ENCODE results near the gene EVI5. TPM values are rescaled to one million over a fixed set of nuclear protein-coding genes. Genes with fewer than 3 reads are reported as not detected.
A peak's percentile ranks its signal among the peaks of the same experiment; 100 is the strongest.
"Not testable (repeated sequence)": the region's sequence is repeated elsewhere in the genome, so short reads cannot be mapped to it uniquely, and the experiment has no call there.

Gene EVI5
- total RNA-seq, 1 donor from 2014 or later = 34.4 TPM

- no peak for DNase-seq
Observed at GRCh38 chr1:92572520-92572919, 212.4 kb downstream of the EVI5 start.

- no peak for DNase-seq
Observed at GRCh38 chr1:92571578-92571977, 213.3 kb downstream of the EVI5 start.

GRCh38 chr1:92567211-92567868 is 217.6 kb downstream of the EVI5 start:
- DNase-seq = no peak

GRCh38 chr1:92563457-92564216 is 221.3 kb downstream of the EVI5 start:
- no peak for DNase-seq

- DNase-seq = no peak
Observed at GRCh38 chr1:92556350-92556749, 228.6 kb downstream of the EVI5 start.

GRCh38 chr1:92554216-92554615 is 230.7 kb downstream of the EVI5 start:
- no peak for DNase-seq

GRCh38 chr1:92551916-92552315 is 233.0 kb downstream of the EVI5 start:
- peak; percentile 28 for DNase-seq

GRCh38 chr1:92544756-92545165 is 240.1 kb downstream of the EVI5 start:
- no peak for DNase-seq

GRCh38 chr1:92543131-92544055 is 241.5 kb downstream of the EVI5 start:
- no peak for DNase-seq

GRCh38 chr1:92538413-92539061 is 246.4 kb downstream of the EVI5 start:
- DNase-seq = no peak

GRCh38 chr1:92538048-92538412 is 246.9 kb downstream of the EVI5 start:
- DNase-seq = no peak

- no peak for DNase-seq
Observed at GRCh38 chr1:92536980-92537884, 247.7 kb downstream of the EVI5 start.

- DNase-seq = no peak
Observed at GRCh38 chr1:92536211-92536979, 248.5 kb downstream of the EVI5 start.

- DNase-seq = not testable (repeated sequence)
Observed at GRCh38 chr1:92532371-92532770, 252.5 kb downstream of the EVI5 start.

- not testable (repeated sequence) for DNase-seq
Observed at GRCh38 chr1:92531939-92532338, 253.0 kb downstream of the EVI5 start.

GRCh38 chr1:92527670-92528069 is 257.2 kb downstream of the EVI5 start:
- DNase-seq = no peak

- not testable (repeated sequence) for DNase-seq
Observed at GRCh38 chr1:92524944-92525590, 259.8 kb downstream of the EVI5 start.

- DNase-seq = no peak
Observed at GRCh38 chr1:92519043-92519442, 265.9 kb downstream of the EVI5 start.

- DNase-seq = no peak
Observed at GRCh38 chr1:92516574-92516973, 268.3 kb downstream of the EVI5 start.

- DNase-seq = no peak
Observed at GRCh38 chr1:92515796-92516201, 269.1 kb downstream of the EVI5 start.
